Measurements from ENCODE around the gene HSPA5.
A peak's percentile ranks its signal among the peaks of the same experiment; 100 is the strongest.
"Not testable (repeated sequence)": the region's sequence is repeated elsewhere in the genome, so short reads cannot be mapped to it uniquely, and the experiment has no call there.

HSPA5 gene

DNA sequence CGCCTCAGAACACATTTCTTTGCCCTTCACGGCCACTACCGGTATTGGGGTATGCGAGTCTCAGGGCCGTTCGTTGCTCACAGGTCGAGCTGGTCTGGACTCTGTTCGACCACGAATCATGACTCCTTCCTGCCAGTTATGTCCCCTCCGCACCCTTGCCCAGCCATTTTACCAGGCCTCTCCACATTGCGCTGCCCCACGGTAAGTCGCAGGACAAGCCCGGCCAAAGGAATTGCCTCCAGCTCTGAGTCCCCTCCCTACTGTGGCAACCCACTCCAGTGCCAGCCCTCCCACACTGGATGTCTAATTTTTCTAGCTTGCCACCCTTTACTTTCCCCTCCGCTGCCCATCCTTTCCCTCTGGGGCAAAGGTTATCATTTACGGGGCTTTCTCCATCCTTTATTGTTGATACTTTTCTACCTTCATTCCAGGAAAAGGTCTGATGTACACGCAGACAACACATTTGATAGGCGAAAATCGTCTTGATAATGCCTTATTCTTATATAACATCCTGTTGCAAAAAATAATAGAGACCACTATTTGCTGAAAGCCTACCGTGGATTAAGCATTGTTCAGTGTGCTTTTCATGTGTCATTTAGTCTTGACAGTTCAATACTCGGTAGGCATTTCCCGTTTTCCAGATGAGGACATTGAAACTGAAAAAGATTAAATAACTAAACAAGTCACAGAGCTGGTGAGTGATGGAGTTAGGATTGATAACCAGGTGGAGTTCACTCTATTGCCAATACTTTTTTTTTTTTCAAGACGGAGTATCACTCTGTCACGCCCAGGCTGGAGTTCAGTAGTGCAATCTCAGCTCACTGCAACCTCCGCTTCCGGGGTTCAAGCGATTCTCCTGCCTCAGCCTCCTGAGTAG lies 958 bp upstream of the HSPA5 start:
- peak in 20 of 51 donors; percentile 20 to 69 (median 52) for DNase-seq

DNA sequence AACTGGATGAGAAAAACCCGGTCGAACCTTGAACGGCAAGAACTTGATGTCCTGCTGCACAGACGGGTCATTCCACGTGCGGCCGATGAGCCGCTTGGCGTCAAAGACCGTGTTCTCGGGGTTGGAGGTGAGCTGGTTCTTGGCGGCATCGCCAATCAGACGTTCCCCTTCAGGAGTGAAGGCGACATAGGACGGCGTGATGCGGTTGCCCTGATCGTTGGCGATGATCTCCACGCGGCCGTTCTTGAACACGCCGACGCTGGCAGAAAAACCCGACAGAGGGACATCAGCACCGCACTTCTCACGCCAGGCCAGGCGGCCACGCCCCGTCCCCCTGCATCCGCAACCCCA lies 519 bp downstream of the HSPA5 start:
- peak in 11 of 51 donors; percentile 15 to 60 (median 44) for DNase-seq

DNA sequence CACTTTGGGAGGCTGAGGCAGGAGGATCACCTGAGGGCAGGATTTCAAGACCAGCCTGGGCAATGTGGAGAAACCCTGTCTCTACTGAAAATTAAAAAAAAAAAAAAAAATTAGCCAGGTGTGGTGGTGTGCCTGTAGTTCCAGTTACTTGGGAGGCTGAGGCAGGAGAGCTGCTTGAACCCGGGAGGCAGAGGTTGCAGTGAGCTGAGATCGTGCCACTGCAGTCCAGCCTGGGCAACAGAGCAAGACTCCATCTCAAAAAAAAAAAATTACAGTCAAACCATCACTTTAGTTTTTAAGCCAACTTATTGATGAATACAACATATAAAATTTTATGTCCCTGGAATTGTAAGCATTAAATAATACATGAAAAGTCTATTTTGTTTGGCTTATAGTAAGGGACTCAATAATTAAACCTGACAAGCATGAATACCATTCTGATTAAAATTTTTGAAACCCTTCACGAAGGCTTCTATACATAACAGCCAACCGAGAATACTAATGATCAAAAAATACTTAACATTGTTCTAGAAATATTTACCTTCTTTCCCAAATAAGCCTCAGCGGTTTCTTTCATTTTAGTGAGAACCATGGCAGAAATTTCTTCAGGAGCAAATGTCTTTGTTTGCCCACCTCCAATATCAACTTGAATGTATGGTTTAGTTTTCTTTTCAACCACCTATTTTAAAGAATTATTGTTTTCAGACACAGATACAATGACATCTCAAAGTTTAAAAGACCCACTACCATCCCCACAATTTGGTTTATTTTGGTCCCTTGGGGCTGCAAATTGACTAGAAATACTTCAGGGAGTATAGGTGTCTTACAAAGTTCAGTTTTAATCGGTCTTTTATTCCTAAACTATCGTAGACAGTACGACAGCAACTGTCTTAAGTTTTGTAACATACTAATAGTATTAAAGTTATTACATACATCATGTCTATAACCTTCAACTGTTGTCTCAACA lies 1.2 kb downstream of the HSPA5 start:
- no peak for DNase-seq

DNA sequence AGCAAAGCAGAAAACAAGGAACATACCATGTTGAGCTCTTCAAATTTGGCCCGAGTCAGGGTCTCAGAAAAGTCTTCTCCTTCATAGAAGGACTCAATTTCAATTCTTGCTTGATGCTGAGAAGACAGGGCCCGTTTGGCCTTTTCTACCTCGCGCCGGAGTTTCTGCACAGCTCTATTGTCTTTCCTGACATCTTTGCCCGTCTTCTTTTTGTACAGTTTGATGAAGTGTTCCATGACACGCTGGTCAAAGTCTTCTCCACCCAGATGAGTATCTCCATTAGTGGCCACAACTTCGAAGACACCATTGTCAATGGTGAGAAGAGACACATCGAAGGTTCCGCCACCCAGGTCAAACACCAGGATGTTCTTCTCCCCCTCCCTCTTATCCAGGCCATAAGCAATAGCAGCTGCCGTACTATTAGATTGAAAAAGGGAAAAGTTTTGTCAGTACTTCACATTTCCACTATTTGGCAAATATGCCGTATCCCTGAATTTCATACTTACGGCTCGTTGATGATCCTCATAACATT lies 2.2 kb downstream of the HSPA5 start:
- DNase-seq, result no peak

DNA sequence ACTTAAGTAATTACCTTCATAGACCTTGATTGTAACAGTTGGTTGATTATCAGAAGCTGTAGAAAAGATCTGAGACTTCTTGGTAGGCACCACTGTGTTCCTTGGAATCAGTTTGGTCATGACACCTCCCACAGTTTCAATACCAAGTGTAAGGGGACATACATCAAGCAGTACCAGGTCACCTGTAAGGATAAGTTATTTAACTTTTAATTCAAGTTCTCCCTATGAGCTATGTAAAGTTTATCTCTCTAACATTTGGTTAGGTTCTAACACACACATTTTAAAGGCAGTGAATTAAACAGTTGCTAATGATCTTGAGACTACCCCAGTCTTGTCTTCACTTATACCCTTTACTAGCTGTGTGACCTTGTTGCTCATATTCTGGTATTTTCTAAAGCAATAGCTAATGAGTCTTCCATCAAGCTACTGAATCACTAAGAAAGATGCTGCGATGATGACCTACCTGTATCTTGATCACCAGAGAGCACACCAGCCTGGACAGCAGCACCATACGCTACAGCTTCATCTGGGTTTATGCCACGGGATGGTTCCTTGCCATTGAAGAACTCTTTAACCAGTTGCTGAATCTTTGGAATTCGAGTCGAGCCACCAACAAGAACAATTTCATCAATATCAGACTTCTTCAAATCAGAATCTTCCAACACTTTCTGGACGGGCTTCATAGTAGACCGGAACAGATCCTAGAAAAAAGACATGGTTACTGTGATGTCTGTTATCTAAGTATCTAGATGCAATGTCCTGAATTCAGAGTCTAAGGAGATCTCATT lies 2.8 kb downstream of the HSPA5 start:
- no peak for DNase-seq

DNA sequence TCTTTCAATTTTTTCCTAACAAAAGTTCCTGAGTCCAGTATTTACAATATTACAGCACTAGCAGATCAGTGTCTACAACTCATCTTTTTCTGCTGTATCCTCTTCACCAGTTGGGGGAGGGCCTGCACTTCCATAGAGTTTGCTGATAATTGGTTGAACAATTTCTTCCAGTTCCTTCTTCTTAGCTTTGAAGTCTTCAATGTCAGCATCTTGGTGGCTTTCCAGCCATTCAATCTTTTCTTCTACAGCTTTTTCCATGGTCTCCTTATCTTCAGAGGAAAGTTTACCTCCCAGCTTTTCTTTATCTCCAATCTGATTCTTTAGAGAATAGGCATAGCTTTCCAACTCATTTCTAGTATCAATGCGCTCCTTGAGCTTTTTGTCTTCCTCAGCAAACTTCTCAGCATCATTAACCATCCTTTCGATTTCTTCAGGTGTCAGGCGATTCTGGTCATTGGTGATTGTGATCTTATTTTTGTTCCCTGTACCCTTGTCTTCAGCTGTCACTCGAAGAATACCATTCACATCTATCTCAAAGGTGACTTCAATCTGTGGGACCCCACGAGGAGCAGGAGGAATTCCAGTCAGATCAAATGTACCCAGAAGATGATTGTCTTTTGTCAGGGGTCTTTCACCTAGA lies 4.5 kb downstream of the HSPA5 start:
- DNase-seq, result not testable (repeated sequence)

DNA sequence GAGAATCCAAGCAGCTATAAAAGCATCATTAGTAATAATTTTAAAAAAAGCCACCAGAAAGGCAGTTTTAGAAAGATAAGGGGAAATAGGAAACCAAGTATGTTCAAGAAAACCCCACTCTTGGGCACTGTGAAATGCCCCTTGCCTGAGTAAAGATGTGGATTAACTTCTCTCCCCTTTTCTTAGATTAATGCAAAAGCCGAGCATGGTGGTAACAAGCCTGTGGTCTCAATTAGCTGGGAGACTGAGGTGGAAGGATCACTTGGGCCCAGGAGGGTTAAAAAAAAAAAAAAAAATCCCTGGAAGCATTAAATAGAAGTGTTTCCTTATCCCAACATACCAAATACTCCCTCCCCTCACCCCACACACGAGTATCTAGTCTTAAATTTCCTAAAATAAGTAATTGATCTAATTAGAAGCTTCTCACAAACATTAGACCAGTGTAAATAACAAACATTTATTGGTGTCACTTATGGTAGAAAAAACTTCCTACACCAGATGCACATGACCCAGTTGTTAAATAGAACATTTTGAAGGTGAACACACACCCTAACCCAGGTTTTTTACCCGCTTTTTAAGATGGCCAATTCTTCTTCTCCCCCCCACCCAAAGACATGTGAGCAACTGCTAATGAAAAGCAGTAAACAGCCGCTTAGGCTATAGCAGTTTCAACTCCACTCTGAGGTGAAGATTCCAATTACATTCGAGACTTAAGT lies 5.2 kb downstream of the HSPA5 start:
- no peak for DNase-seq

DNA sequence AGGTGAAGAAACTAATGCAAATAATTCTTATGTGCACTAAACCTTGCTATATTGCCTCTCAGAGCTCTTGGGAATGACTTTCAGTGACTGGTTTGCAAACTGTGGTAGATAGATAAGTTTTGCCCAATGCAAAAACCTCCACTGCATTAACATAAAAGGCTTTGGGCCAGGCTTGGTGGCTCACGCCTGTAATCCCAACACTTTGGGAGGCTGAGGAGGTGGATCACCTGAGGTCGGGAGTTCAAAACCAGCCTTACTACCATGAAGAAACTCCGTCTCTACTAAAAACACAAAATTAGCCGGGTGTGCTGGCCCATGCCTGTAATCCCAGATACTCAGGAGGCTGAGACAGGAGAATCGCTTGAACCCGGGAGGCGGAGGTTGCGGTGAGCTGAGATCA lies 7.0 kb downstream of the HSPA5 start:
- not testable (repeated sequence) for DNase-seq

DNA sequence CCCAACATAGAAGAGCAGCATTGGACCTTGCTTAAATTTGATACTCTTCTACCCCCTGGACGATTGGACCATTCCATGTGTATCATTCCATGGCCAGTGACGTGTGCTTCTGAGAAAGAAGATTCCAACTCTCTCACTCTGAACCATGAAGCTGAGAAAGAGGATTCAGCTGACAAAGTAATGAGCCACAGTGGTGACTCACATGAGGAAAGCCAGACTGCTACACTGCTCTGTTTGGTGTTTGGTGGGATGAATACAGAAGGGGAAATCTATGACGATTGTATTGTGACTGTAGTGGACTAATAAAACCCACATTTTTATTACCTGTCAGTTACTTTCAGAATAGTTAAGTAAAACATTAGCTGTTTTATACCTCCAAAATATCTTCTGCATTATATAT lies 7.5 kb downstream of the HSPA5 start:
- DNase-seq, result peak in 1 of 51 donors; percentile 23

DNA sequence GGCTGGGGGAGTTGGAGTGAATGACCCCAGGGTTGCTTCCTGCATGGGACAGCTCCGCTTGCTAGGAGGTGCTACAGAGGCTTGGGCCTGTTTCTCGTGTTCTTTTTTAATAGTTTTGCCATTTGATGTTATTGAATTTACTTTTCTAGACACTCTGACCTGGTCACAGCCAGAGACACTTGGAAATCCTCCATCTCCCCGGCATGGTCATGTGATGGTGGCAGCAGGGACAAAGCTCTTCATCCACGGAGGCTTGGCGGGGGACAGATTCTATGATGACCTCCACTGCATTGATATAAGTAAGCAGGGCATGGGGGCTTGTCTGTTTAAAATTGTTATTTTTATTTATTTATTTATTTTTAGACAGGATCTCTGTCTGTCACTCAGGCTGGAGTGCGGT lies 13.4 kb downstream of the HSPA5 start:
- DNase-seq, result peak in 9 of 51 donors; percentile 3 to 9 (median 4)

DNA sequence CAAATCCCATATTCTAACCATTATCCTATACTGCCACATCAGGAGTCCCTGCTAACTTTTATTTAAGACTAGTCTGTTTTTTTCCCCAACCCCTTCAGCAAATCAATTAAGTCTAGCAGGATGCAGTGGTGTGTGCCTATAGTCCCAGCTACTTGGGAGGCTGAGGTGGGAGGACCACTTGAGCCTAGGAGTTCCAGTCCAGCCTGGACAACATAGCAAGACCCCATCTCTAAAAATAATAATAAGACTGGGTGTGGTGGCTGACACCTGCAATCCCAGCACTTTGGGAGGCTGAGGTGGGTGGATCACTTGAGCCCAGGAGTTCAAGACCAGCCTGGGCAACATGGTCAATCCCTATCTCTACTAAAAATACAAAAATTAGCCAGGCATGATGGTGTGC lies 16.3 kb downstream of the HSPA5 start:
- not testable (repeated sequence) for DNase-seq

DNA sequence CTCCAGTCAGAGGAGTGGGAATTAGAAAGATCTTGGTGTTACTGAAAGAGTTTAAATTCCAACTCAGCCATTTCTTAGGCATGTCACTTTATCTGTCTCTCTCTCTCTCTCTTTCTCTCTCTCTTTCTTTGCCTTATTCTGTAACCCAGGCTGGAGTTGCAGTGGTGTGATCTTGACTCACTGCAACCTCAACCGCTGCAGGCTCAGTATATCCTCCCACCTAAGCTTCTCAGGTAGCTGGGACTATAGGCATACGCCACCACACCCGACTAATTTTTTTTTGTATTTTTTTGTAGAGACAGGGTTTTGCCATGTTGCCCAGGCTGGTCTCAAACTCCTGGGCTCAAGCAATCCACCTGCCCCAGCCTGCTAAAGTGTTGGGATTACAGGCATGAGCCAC lies 22.5 kb downstream of the HSPA5 start:
- DNase-seq, result no peak

DNA sequence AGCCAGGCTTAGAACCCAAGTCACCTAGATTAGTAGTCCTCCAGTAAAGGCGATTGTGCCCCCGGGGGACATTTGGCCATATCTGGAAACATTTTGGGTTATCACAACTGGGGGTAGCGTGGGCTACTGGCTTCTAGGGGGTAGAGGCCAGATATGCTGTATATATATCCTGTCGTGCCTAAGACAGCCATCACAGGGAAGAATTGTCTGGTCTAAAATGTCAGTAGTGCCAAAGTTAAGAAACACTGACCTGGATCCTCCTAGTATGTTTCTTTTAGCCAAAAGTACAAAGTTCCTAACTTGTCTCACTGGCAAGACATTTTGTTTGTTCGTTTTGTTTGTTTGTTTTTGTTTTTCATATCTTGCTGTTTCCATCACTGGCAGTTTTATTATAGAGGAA lies 27.0 kb downstream of the HSPA5 start:
- no peak for DNase-seq

DNA sequence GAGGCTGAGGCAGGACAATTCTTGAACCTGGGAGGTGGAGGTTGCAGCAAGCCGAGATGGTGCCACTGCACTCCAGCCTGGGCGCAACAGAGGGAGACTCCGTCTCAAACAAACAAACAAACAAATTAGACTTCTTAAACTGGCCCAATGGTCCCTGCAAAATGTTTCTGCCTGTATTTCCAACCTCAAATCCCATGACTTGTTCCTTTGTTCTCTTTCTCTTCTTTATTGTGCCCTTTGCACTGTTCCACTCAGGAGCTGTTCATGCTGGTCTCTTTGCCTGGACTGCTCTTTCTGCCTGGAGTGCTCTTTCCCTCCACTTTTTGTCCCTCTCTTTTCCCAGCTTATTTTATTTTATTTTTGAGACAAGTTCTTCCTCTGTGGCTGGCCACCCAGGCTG lies 36.7 kb downstream of the HSPA5 start:
- no peak for DNase-seq

DNA sequence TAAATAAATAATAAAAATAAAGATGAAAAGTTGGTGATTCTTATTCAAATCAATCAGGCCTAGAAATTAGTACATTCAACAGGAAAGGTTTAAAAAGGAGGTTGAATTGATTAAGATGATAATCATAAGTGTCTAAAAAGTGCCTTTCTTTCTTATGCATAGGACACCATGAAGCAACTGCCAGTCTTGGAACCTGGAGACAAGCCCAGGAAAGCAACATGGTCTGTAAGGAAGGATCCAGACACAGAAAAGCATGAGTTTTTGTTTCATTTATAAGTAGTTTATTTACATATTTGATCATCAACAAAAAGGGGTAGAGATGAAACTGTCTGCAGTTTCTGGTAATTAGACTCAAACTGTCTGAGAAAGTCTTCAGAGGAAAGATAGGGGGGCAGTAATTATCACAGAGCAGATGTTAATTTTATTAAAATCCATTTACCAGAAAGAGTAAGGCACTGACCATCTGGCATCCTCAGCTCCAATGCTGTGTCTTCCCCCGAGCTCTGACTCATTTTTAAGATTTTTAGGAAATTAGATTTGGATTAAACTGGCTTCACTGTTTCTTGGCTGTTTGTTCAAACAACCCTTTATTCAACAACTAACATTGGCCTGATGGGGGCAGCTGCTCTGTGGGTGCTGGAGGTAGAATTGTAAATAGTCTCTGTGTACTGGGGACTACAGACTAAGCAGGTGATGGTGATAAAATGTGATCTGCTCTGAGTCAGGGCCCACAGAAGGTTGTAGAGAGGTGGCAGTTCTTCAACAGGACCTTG lies 38.1 kb downstream of the HSPA5 start:
- no peak for DNase-seq

DNA sequence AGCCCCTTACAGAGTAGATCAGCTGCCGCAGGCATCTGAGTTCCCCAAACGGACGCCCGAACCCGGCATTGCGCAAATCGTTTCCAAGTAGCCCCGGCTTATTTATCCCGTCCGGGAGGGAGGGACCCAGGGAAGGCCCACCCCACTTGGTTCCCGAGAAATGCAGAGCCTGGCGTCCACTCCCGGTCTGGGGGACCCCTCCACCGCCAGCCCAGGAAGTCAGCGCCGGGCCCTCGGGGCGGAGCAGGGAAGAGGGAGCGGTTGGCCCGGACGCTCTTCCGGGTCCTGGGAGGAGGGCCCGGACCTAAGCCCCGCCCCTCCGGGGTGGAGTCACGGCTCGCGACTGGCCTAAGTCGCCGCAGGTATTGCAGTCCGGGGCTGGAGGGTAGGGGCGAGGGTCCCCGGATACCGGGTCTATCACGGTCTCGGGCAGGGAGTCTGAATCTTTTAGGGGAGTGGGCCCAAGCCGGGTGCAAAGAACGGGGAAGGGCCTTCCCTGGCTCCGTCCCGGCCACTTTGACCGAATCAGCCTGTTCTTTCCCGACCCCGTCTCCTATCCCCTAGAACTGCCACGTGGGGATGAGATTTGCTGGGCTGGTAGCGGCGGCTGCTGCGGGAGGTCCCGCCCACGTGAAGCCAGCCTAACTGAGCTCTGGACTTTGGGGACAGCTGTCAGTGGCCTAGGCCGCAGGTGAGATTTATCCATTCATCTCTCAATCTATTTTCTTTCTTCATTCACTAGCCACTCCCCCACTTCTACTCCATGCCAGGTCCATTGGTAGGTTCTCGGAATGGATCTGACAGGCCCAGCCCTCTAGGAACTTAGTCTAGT lies 40.7 kb downstream of the HSPA5 start, which contains the start of gene RABEPK:
TSS of gene RABEPK (plus strand) at position 327 of the 832 bp plus-strand sequence. CDS start 2,472 bp downstream, outside the sequence.
- DNase-seq, result peak; percentile 49 to 93 (median 83)

DNA sequence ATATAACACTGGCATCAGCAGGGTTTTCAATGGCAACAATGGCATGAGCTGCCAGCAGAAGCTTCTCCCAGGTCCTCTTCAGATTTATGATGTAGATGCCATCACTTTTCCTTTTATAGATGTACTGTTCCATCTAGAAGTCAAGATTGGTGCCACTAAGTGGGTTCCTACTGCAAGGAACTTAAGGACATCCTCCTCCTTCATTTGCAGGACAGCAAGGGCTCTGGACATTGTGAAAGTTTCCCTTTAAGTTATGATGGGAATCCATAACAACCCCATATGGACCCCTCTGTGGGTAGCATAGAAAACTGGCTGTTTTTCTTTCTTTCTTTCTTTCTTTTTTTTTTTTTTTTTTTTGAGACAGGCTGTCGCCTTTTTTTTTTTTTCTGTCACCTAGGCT lies 45.6 kb downstream of the HSPA5 start:
- DNase-seq, result not testable (repeated sequence)

DNA sequence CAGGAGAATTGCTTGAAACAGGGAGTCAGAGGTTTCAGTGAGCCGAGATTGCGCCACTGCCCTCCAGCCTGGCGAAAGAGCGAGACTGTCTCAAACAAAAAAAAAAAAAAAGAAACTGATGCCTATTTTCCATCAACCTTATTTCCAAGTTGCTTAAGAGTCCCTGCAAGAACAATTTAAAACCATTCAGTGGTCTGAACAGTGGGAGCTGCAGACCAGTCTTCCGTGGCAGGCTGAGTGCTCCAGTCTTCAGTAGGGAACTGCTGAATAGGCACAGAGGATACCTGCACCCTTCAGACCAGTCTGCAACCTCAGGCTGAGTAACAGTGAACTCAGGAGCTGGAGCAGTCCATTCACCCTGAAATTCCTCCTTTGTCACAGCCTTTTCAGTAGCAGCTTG lies 46.7 kb downstream of the HSPA5 start:
- DNase-seq, result not testable (repeated sequence)
